MM.1S (cell line): Measurements from ENCODE around the gene NIPBL.
"Not testable (repeated sequence)": the region's sequence is repeated elsewhere in the genome, so short reads cannot be mapped to it uniquely, and the experiment has no call there.

Experiments used
- EZH2 ChIP-seq: fragments of 300-600 bp; sonication (generic); optimal IDR thresholded peaks from 2 replicates; pipeline ENCODE3; 2017; ENCODE audit warnings: low read depth, mild to moderate bottlenecking, antibody characterized with exemption, low read length, mixed read lengths
- EZH2phosphoT487 ChIP-seq: fragments of 300-600 bp; sonication (generic); IDR thresholded peaks from 2 replicates; pipeline ENCODE4 v1.6.1; 2018; ENCODE audit warnings: antibody characterized with exemption, low read length
- TF ChIP-seq, protein P1 (sequence below): fragments of 300-600 bp; sonication (generic); IDR thresholded peaks from 2 replicates; pipeline ENCODE4 v1.5.1; 2016; ENCODE audit warnings: antibody characterized with exemption, low read length, mixed read lengths

DNA sequence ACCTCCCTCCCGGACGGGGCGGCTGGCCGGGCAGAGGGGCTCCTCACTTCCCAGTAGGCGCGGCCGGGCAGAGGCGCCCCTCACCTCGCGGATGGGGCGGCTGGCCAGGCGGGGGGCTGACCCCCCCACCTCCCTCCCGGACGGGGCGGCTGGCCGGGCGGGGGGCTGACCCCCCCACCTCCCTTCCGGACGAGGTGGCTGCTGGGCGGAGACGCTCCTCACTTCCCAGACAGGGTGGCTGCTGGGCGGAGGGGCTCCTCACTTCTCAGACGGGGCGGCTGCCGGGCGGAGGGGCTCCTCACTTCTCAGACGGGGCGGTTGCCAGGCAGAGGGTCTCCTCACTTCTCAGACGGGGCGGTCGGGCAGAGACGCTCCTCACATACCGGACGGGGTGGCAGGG lies 136.6 kb downstream of the NIPBL start:
- TF ChIP-seq, protein P1, sequence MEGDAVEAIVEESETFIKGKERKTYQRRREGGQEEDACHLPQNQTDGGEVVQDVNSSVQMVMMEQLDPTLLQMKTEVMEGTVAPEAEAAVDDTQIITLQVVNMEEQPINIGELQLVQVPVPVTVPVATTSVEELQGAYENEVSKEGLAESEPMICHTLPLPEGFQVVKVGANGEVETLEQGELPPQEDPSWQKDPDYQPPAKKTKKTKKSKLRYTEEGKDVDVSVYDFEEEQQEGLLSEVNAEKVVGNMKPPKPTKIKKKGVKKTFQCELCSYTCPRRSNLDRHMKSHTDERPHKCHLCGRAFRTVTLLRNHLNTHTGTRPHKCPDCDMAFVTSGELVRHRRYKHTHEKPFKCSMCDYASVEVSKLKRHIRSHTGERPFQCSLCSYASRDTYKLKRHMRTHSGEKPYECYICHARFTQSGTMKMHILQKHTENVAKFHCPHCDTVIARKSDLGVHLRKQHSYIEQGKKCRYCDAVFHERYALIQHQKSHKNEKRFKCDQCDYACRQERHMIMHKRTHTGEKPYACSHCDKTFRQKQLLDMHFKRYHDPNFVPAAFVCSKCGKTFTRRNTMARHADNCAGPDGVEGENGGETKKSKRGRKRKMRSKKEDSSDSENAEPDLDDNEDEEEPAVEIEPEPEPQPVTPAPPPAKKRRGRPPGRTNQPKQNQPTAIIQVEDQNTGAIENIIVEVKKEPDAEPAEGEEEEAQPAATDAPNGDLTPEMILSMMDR = not testable (repeated sequence)
- TF ChIP-seq EZH2phosphoT487, EZH2: not testable (repeated sequence)
